IPS DF 4.7 (cell line): ENCODE measurements around the gene KRT40.

Source experiments
- DNase-seq: peaks from one replicate; pipeline ENCODE4 v3.0.0-alpha.2; 2013; ENCODE audit warnings: low spot score; ENCODE audit errors: extremely low read depth

The KRT40 gene

DNA sequence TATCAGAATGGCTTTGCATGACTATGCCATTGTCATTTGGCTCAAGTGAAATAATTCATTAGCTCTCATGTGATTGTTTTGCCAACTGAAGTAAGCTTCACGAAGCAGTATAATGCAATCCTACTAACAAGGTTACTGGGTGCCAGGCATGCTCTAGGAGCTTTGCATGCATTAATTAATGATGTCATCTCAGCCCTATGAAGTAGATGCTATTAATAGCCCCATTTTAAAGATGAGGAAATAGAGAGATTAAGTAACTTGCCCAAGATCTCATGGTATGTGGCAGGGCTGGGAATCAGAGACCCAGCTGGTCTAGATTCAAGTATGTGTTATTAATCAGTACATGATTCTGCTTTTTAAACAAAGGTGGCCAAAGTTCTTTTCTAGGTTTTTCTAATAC is 31.5 kb downstream of the KRT40 start:
- no peak for DNase-seq

DNA sequence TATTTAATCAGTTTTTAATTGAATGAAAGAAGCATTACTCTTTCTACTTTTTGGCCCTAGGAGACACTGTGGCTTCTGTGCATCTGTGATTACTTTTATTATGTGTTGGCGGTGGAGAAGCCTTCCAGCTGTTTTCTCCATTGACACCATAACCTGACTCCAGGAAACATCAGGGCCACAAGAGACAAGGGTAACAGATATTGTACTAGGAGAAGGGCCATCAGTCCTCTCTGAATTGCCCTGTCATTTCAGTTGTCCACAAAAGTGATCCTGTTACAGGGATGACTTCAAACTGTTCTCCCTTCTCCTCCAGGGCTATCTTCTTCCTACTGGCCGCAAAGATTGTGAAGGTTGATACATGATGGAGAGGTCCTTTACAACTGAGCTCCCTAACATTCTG is 32.0 kb downstream of the KRT40 start:
- no peak for DNase-seq

DNA sequence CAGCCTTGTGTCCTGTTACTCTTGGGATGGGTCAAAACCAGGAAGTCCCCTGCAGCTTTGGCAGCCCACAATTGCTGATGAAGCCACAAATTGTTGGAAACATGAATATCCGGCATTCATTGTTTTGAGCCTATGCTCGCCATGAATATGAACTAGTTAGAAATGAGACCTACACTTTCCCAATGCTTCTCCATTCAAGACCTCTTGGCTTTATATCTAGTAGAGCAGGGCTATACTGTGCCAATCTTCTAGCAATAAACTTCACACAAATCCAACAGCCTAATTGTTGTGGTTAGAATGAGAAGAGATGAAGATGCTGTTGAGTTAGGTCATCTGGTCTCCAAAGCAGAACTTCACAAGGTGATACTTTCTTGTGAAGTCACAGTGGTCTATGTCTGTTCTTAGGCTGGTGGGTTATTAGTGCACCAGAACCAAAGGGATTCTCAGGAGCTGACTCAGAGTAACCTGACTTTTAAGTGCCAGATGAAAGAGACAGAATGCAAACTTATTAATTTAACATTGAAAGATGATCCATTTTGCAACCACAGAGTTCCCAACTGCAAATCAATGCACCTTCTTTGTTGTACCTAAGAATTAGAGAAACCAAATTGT is 33.0 kb downstream of the KRT40 start:
- no peak for DNase-seq

DNA sequence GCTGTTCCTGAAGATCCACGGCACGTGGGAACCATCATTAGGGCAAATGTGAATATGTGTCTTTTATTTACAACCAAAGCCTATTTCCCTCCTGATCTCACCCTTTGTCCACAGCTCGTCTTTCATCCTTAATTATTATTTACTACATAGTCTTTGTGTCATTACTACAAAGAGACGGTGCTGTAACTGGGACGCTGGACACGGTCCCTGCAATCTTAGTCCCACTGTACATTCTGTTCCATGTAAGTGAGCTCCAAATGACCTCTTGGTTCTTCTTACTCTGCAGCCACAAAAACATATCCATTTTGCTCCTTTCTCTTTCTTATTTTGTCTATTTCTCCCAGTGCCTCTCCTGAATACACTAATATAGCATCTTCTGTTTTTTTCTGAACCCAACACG is 34.0 kb downstream of the KRT40 start:
- no peak for DNase-seq

DNA sequence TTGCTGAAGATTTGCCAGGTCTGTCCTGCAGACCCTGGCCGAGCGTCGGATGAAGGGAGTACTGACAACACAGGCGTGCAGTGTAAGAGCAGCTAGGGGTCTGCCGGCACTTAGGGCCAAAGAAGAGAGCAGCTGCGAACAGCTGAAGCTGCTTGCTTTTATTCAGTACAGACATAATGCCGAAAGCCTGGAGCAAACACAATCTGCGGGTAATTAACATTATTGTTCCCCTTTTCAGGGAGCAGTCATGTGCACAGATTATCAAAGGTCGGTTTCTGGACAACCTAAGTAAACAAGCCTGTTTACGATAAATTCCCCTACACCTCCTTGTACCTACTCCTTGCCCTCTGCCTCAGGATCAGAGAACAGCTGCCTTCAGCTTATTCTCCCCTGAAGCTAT is 34.7 kb downstream of the KRT40 start:
- no peak for DNase-seq

DNA sequence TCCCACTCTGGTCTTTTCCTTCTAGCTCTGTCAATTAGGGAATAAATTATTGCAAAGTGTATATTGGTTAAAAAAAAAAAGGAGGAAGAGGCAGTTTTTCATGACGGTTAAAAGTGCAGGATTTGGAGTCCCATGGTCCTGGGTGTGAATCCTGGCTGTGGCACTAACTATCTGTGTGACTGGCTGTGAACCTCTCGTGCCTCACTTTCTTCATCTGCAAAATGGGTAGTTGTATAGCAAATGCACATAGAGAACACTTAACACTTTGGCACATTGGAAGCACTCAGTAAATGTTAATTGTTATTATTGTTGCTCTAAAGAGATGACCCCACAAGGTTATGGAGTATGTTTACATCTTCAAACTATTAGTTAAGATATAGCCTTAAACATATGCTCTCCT is 36.2 kb downstream of the KRT40 start:
- DNase-seq: no peak

DNA sequence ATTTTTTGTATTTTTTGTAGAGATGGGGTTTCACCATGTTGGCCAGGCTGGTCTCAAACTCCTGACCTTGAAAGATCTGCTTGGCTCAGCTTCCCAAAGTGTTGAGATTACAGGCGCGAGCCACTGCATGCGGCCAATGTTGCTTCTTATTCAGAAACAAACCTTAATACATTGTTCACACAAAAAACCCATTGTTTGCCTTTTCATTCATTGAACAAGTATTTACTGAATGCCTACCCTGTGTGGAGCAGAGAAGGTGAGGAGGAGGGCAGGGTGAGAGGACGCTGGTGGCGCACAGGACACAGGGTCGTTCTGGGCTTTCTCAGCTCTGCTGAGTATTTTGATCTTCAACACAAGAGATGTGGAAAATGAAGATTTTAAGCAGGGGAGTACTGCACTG is 38.7 kb downstream of the KRT40 start:
- no peak for DNase-seq

DNA sequence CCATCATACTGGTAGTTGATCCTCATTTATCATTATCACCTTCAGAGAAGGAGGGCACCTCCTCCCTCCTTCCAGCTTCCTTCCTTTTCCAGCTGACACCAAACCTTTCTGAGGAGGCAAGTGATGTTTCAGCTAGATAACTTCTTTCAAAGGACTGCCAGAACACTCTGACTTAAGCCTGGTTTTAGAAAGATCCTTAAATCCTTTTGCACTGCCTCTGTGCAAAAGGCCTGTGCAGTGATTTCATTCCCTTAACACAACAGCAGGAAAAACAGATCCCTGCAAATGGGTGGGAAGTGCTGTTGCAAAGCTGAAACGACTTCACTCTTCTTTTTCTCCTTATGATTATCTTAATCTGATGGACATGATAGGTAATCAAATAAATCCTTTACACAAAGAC is 39.6 kb downstream of the KRT40 start:
- no peak for DNase-seq

DNA sequence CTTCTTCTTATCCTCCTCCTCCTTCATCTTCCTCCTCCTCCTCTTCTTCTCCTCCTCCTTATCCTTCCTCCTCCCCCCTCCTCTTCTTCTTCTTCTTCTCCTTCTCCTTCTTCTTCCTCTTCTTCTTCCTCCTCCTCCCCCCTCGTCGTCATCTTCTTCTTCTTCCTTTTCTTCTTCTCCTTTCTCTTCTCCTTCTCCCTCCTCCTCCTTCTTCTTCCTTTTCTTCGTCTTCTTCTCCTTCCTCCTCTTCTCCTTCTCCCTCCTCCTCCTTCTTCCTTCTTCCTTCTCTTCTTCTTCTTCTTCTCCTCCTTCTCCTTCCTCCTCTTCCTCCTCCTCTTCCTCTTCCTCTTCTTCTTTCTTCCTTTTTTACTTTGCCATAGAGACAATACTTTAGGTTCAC is 41.6 kb downstream of the KRT40 start:
- DNase-seq: no peak

DNA sequence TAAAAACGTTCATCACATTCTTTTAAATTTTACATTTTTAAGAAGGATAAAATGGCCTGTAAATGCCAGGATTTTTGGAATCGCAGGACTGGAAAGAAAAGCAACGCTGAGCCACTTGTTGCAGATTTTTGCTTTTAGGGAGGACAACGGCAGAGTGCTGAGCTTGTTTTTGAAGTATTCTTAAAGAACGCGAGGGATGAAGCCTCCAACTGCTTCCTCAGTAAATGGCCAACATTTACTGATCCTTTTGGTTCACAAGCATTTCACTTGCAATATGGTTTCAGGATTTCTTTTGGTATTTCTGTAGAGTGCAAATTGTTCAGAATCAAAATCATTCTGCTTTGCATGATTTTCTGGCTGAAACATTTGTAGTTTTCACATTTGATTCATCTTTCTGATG is 43.9 kb downstream of the KRT40 start:
- no peak for DNase-seq

DNA sequence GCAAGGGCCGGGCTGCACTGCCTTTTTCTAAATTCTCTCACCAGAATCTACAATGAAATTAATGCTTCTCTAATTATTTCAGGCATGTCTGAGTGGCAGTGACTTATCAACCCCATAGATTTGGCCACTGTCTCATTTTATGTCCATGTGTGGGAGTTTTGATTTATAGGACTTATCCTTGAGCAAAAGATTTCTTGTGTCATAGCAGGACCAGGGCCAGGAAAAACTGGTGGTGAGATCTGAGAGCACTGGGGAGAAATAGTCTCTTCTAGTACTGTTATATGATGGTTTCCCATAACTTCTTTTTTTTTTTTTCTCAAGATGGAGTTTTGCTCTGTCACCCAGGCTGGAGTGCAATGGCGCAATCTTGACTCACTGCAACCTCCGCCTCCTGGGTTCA is 45.1 kb downstream of the KRT40 start:
- no peak for DNase-seq

DNA sequence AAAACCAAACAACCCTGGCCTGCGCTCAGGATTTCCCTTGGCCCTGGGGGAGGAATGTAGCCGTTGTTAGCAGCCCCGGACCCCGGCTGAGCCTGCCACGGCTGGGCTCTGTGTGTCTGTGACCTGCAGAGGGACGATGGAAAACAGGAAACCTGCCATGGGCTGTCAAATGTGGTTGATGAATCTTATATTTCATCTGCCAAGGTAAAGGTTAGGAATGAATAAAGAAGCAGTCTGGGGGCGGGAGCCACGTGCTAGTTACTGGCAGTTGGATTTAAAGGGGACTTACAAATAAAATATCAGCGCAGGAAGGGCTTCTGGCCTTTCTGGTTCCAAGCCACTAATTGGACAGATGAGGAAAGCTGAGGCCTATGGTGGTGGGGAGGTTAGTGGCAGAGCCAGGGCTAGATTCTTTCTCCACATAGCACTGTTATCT is 46.7 kb downstream of the KRT40 start, which contains the start of gene KRT23:
Gene KRT23, minus strand, starts transcription at position 263 of the 436 bp plus-strand sequence. CDS start 1,043 bp downstream, outside the sequence.
- no peak for DNase-seq

DNA sequence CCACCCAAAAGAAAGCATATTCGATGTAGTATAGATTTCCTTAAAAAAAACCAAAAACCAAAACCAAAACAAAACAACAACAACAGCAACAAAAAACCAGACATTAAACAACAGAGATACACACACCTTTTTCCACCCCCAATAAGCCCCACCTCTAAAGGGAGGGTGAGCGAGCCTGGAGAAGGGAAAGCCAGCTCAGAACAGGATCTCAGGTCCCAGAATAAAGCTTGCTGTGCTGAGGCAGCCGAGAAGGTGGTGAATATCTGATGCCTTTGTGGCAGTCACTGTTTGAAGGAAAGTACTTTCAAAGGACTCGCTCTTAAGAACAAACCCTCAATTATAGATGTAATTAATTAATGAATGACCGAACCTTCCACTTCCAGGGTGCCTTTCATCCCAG is 47.1 kb downstream of the KRT40 start:
- no peak for DNase-seq

DNA sequence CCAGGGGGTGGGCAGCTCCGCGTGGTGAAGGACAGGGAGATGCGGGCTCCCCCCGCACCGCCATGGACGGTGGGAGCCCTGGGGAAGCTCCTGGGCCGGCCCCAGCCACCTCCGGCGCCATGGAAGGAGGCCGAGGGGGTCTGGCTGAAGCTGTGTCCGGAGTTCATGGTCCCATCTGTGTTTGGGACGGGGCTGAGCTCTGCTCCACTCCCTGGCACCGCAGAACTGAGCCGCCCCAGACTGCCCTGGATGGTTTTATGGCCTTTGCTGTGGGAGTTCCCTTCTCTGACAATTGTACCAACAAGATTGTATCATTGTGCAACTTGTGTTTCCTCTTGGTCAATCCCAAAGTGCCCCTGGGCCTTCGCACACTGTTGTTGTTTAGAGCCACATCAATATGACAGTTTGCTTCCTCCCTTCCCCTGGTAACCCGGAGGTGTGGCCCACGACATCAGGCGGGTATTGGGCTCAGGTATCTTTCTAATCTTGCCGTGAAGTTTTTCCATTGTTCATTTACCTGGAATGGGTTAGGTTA is 47.6 kb downstream of the KRT40 start:
- no peak for DNase-seq

DNA sequence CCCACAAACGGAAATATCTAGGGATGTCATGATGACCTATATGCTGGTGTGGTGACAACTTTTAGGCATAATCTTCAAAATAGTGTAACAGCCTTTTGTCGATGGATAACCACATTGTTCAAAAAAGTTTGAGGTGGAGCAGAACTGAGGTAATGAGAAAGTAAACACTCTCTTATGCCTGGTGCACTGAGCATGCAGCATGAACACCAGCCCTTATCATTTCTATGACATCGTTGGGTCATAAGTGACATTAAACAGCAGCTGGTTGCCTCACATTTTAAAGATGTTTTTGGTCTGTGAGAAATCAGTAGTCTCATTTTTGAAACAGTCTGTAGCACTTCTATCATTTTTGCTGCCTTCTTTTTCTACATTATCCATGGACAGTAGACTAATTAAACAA is 48.5 kb downstream of the KRT40 start:
- DNase-seq: no peak

DNA sequence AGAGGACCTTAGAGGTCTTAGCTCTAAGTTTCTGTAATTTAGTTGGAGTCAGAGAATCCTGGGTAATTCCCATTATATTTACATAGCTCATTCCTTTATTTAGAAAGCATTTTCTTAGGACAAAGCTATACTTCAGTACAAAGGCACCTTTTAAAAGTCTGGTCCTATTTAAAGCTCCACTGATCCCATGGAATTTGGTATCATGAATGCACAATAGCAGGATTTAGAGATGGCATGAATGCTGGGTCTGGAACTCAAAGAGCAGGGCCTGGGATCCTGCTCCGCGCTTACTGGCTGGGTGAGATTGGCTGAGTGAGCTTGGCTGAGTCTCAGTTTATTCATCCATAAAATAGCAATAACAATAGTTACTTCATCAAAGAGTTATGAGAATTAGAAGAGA is 51.5 kb downstream of the KRT40 start:
- no peak for DNase-seq

DNA sequence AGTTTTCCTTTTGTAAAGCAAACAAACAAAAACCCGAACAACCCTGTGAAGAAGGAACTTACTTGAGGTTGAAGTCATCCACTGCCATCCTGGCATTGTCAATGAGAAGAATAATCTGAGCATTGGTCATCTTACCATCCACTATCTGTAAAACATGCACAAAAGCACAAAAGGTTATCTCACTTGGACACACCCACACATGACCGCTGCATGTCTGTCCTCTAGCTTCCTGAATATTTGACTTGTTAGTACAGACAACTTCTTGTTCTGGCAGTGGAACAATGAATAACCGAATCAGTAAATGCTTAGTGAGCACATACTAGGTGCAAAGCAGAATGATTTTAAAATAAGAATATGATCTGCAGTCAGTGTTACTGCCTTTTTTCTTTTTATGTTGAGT is 52.8 kb downstream of the KRT40 start:
- DNase-seq: no peak
